SK-N-SH (cell line): Measurements from ENCODE around the gene PDHX. TPM values are rescaled to one million over a fixed set of nuclear protein-coding genes. Genes with fewer than 3 reads are reported as not detected.

Experiments used
- CTCF ChIA-PET: fragments of 300-600, 350-600 bp; formaldehyde crosslinking; extraction: SDS; loops from one replicate; lab custom pipeline; 2021; lab: Yijun Ruan, JAX
- POLR2A ChIA-PET: fragments of 350-600 bp; sonication (Branson Sonifier 250); formaldehyde crosslinking; extraction: SDS; loops from one replicate; lab custom pipeline; 2020; ENCODE audit warnings: antibody characterized with exemption, inconsistent platforms; lab: Yijun Ruan, JAX
- DNase-seq: peaks from one replicate; pipeline ENCODE4 v3.0.0; 2012
- H2AFZ ChIP-seq: fragments of 200-600 bp; sonication (generic); 2 replicates; pipeline ENCODE4 v1.8.1; 2016; ENCODE audit warnings: antibody characterized with exemption, mild to moderate bottlenecking, low read depth
- H3F3A ChIP-seq: fragments of 200-600 bp; sonication (generic); replicated peaks from 2 replicates; pipeline ENCODE3; 2016; ENCODE audit warnings: antibody characterized with exemption, mild to moderate bottlenecking; ENCODE audit not compliant: insufficient read depth
- H3K27ac ChIP-seq, 2 experiments: fragments of 200-500 bp in 1 of 2; fragments of 200-600 bp in 1 of 2; sonication (Bioruptor generic) in 1 of 2; sonication (generic), shearing (Covaris generic) in 1 of 2; 2 replicates each; pipeline versions ENCODE4 v1.5.1 to v1.6.1; 2014 to 2016; ENCODE audit warnings: low read depth in 2 of 2, inconsistent platforms in 1 of 2, low read length in 1 of 2, mild to moderate bottlenecking in 1 of 2, mixed read lengths in 1 of 2
- H3K27me3 ChIP-seq: fragments of 200-600 bp; sonication (generic), shearing (Covaris generic); 2 replicates; pipeline ENCODE4 v1.6.1; 2016; ENCODE audit warnings: mixed run types; ENCODE audit not compliant: insufficient read depth
- H3K36me3 ChIP-seq, 2 experiments: fragments of 200-500 bp in 1 of 2; fragments of 200-600 bp in 1 of 2; sonication (Bioruptor generic) in 1 of 2; sonication (generic) in 1 of 2; replicated peaks in 1 of 2; 2 replicates each; pipeline versions ENCODE3 to v1.5.1; 2014 to 2016; ENCODE audit warnings: low read length in 1 of 2, mild to moderate bottlenecking in 1 of 2; ENCODE audit not compliant: insufficient read depth in 2 of 2, control insufficient read depth in 1 of 2
- H3K4me1 ChIP-seq, 2 experiments: fragments of 200-500 bp in 1 of 2; fragments of 200-600 bp in 1 of 2; sonication (Bioruptor generic) in 1 of 2; sonication (generic), shearing (Covaris generic) in 1 of 2; 2 replicates each; pipeline versions ENCODE4 v1.5.1 to v1.6.1; 2014 to 2016; ENCODE audit warnings: low read depth in 1 of 2, low read length in 1 of 2, mixed run types in 1 of 2; ENCODE audit not compliant: insufficient read depth in 2 of 2, control insufficient read depth in 1 of 2
- H3K4me2 ChIP-seq: fragments of 200-600 bp; sonication (generic), shearing (Covaris generic); 2 replicates; pipeline ENCODE4 v1.6.1; 2017; ENCODE audit warnings: mixed run types
- H3K4me3 ChIP-seq, 2 experiments: fragments of 200-500 bp in 1 of 2; fragments of 200-600 bp in 1 of 2; sonication (Bioruptor generic) in 1 of 2; sonication (generic), shearing (Covaris generic) in 1 of 2; 2 replicates each; pipeline versions ENCODE4 v1.5.1 to v1.8.1; 2014 to 2016; ENCODE audit warnings: low read depth in 2 of 2, inconsistent platforms in 1 of 2, low read length in 1 of 2, mild to moderate bottlenecking in 1 of 2, mixed read lengths in 1 of 2, moderate library complexity in 1 of 2
- H3K79me2 ChIP-seq: fragments of 200-600 bp; sonication (generic); 2 replicates; pipeline ENCODE4 v1.8.1; 2017; ENCODE audit warnings: mild to moderate bottlenecking; ENCODE audit not compliant: insufficient read depth
- H3K9ac ChIP-seq: fragments of 200-600 bp; sonication (generic); 2 replicates; pipeline ENCODE4 v1.6.1; 2017; ENCODE audit warnings: mixed run types
- H3K9me2 ChIP-seq: fragments of 200-600 bp; sonication (generic); 2 replicates; pipeline ENCODE4 v1.6.1; 2017; ENCODE audit warnings: mixed run types
- H3K9me3 ChIP-seq: fragments of 200-600 bp; sonication (generic); 2 replicates; pipeline ENCODE4 v1.6.1; 2017; ENCODE audit warnings: mixed run types, mild to moderate bottlenecking, moderate library complexity
- H4K20me1 ChIP-seq: fragments of 200-600 bp; sonication (generic); 2 replicates; pipeline ENCODE4 v1.6.1; 2017; ENCODE audit warnings: mild to moderate bottlenecking, mixed run types; ENCODE audit not compliant: insufficient read depth
- CTCF ChIP-seq: fragments of 200-600 bp; sonication (generic); IDR thresholded peaks from 2 replicates; pipeline ENCODE4 v1.6.1; 2017; ENCODE audit warnings: antibody characterized with exemption, mild to moderate bottlenecking, moderate library complexity
- NFIC ChIP-seq: IDR thresholded peaks from 2 replicates; pipeline ENCODE4 v1.4.0; 2012; ENCODE audit warnings: borderline replicate concordance
- ZBTB33 ChIP-seq: IDR thresholded peaks from 2 replicates; pipeline ENCODE4 v1.4.0; 2012; ENCODE audit warnings: low read depth, borderline replicate concordance
- WGBS: methylation state at CpG from one replicate; pipeline ENCODE4 v1.1.6; 2017; ENCODE audit warnings: low lambda C conversion rate; 5-methylcytosine and 5-hydroxymethylcytosine counted together
- polyA plus RNA-seq, 3 experiments: library from polyadenylated mRNA; depleted of rRNA; stranded (reverse); fragments of >200 nt; gene quantifications; 2 replicates each; pipeline ENCODE4 v1.2.3, GENCODE V29; 2012
- TF ChIP-seq, protein P1 (sequence below): IDR thresholded peaks from 2 replicates; pipeline ENCODE4 v1.4.0; 2012; ENCODE audit warnings: low read depth, borderline replicate concordance

The PDHX gene
- polyA plus RNA-seq, 1 of the 3 experiments (the other 2 are of a cell fraction): 14.8 TPM

GRCh38 chr11:34869425-34869824, 47.0 kb upstream of the PDHX start:
- peak; percentile 11 for DNase-seq
- H3K27ac ChIP-seq: no peak overlapping the region
- H2AFZ ChIP-seq: no peak overlapping the region
- H3K9ac ChIP-seq: no peak overlapping the region
- POLR2A ChIA-PET: no interaction called here
- H3K4me2 ChIP-seq: no peak overlapping the region
- no peaks in the 10 kb centered on the region for H3K9me3 ChIP-seq
- H3K36me3 ChIP-seq: no peaks in the 10 kb centered on the region
- no peak overlapping the region for H3K4me3 ChIP-seq
- peak; percentile 26; the same call in 1 of the 2 replicates for TF ChIP-seq CTCF
- no peak for TF ChIP-seq NFIC
- CTCF ChIA-PET: interaction anchor here (0.9 to 1.5 kb wide), 3 partner anchors 17 to 543 kb away, joined by 3 read pairs; no protein-coding TSS in a partner anchor
- no peaks in the 10 kb centered on the region for H3F3A ChIP-seq
- no peaks in the 10 kb centered on the region for H4K20me1 ChIP-seq
- no peaks in the 10 kb centered on the region; the same call in 1 of the 2 replicates for H3K27me3 ChIP-seq
- no peaks in the 10 kb centered on the region for H3K79me2 ChIP-seq
- no peaks in the 10 kb centered on the region for H3K4me1 ChIP-seq
- 63% methylated on average over 3 of the region's 3 CpGs for WGBS
- H3K9me2 ChIP-seq: no peaks in the 10 kb centered on the region

- H4K20me1 ChIP-seq: no peaks in the 10 kb centered on the region
- POLR2A ChIA-PET: no interaction called here
- H3K4me3 ChIP-seq: no peak overlapping the region
- no peaks in the 10 kb centered on the region for H3K4me1 ChIP-seq
- no peaks in the 10 kb centered on the region for H3K36me3 ChIP-seq
- no peak overlapping the region for H3K9ac ChIP-seq
- no peaks in the 10 kb centered on the region for H3F3A ChIP-seq
- no peaks in the 10 kb centered on the region for H3K9me2 ChIP-seq
- no peak overlapping the region for H3K4me2 ChIP-seq
- WGBS: 65% methylated on average over 4 of the region's 5 CpGs
- H3K9me3 ChIP-seq: no peaks in the 10 kb centered on the region
- no peak overlapping the region for H3K27ac ChIP-seq
- no peaks in the 10 kb centered on the region for H3K79me2 ChIP-seq
- no peaks in the 10 kb centered on the region; the same call in 1 of the 2 replicates for H3K27me3 ChIP-seq
- H2AFZ ChIP-seq: no peak overlapping the region
- CTCF ChIA-PET: interaction anchor here (0.7 to 1.5 kb wide), 3 partner anchors 16 to 285 kb away, joined by 3 to 4 read pairs (median 3); no protein-coding TSS in a partner anchor
- DNase-seq: no peak
- TF ChIP-seq CTCF: no peak
- TF ChIP-seq ZBTB33: no peak
- TF ChIP-seq, protein P1, sequence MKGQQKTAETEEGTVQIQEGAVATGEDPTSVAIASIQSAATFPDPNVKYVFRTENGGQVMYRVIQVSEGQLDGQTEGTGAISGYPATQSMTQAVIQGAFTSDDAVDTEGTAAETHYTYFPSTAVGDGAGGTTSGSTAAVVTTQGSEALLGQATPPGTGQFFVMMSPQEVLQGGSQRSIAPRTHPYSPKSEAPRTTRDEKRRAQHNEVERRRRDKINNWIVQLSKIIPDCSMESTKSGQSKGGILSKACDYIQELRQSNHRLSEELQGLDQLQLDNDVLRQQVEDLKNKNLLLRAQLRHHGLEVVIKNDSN: no peak
Observed at GRCh38 chr11:34870548-34871196, 45.7 kb upstream of the PDHX start.
